ENCODE data around the gene SLX4.
"Not testable (repeated sequence)": the region's sequence is repeated elsewhere in the genome, so short reads cannot be mapped to it uniquely, and the experiment has no call there.

SLX4 gene, protein sequence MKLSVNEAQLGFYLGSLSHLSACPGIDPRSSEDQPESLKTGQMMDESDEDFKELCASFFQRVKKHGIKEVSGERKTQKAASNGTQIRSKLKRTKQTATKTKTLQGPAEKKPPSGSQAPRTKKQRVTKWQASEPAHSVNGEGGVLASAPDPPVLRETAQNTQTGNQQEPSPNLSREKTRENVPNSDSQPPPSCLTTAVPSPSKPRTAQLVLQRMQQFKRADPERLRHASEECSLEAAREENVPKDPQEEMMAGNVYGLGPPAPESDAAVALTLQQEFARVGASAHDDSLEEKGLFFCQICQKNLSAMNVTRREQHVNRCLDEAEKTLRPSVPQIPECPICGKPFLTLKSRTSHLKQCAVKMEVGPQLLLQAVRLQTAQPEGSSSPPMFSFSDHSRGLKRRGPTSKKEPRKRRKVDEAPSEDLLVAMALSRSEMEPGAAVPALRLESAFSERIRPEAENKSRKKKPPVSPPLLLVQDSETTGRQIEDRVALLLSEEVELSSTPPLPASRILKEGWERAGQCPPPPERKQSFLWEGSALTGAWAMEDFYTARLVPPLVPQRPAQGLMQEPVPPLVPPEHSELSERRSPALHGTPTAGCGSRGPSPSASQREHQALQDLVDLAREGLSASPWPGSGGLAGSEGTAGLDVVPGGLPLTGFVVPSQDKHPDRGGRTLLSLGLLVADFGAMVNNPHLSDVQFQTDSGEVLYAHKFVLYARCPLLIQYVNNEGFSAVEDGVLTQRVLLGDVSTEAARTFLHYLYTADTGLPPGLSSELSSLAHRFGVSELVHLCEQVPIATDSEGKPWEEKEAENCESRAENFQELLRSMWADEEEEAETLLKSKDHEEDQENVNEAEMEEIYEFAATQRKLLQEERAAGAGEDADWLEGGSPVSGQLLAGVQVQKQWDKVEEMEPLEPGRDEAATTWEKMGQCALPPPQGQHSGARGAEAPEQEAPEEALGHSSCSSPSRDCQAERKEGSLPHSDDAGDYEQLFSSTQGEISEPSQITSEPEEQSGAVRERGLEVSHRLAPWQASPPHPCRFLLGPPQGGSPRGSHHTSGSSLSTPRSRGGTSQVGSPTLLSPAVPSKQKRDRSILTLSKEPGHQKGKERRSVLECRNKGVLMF (N-terminal part only)

DNA sequence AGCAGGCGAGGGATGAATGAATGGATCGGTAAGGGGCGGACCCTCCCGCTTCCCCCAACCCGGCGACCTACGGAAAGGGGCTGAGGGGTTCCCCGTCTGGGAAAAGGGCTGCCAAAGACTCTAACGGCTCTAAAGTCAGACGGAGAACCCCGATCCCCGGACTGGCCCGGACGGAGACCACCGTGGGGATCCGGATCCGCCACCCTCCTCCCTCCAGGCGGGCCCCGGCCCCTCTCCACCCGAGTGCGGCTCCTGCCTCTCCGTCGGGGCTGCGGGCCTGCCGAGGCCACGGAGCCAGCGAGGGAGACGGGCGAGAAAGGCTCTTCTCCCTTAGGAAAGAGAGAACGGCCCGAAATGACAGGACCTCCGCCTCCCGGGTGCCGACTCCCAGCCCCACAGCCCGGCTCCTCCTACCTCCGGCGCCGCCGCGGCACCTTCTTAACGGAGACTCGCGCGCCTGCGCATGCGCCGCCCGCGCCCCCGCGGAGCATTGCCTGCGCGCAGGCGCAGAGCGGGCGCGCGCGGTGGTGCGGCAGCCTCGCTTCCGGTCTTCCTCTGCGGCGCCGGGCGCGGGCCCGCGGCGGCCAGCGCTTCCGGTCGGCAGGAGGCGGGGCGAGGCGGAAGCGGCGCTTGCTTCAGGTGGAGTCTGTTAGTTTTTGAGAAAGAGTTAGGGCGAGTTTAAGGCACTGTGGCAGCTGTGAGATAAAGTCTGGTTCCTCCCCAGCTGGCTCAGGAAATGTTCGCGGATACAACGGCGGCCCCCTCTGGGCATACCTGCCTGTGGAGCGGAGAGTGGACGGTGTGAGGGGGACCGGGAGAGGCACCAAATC lies at the start of gene SLX4:
TSS of gene SLX4 (minus strand) at position 461 of the 830 bp plus-strand sequence. CDS start 2,642 bp downstream, outside the sequence.
- Mint-ChIP-seq H3K36me3 (ENCODE audit: low read depth) (peaks cover 30% of the 10 kb centered on the region), H3K27ac (peak within 1 kb of the TSS; percentile 85), H3K27me3 (no peaks in the 10 kb centered on the region), H3K9me3 (no peaks in the 10 kb centered on the region), H3K4me1 (ENCODE audit: low read depth) (peaks cover 52% of the 10 kb centered on the region), H3K4me3 (peak within 1 kb of the TSS; percentile 96)
- intact Hi-C loops (cut with micrococcal nuclease) = loop anchor here (10.0 kb wide), 1 partner anchor 87 kb away; no protein-coding TSS in a partner anchor

DNA sequence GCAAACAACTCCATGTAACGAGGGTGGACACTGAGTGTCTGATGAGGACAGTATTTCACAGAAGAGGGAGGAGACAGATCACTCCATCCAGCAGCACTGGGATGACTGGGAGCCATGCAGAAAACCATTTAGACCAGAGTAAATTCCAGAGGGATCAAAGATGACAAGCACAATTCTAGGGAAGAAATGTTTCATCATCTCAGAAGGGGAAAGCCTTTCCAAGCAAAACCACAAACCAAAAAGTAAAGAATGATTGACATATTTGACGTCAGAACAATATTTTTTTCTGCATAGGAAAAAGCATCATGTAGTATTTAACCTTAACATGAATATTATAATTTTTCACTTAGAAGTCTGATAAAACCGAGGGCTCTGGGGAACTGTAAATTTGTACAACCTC lies 47.8 kb upstream of the SLX4 start:
- Mint-ChIP-seq H3K4me3 (no peak overlapping the region), H3K27me3 (no peaks in the 10 kb centered on the region), H3K4me1 (ENCODE audit: low read depth) (peaks cover 12% of the 10 kb centered on the region), H3K36me3 (ENCODE audit: low read depth) (peaks cover 100% of the 10 kb centered on the region), H3K9me3 (no peaks in the 10 kb centered on the region), H3K27ac (peak overlapping the region; percentile 3)
- intact Hi-C loops (cut with micrococcal nuclease) = no loop called here

DNA sequence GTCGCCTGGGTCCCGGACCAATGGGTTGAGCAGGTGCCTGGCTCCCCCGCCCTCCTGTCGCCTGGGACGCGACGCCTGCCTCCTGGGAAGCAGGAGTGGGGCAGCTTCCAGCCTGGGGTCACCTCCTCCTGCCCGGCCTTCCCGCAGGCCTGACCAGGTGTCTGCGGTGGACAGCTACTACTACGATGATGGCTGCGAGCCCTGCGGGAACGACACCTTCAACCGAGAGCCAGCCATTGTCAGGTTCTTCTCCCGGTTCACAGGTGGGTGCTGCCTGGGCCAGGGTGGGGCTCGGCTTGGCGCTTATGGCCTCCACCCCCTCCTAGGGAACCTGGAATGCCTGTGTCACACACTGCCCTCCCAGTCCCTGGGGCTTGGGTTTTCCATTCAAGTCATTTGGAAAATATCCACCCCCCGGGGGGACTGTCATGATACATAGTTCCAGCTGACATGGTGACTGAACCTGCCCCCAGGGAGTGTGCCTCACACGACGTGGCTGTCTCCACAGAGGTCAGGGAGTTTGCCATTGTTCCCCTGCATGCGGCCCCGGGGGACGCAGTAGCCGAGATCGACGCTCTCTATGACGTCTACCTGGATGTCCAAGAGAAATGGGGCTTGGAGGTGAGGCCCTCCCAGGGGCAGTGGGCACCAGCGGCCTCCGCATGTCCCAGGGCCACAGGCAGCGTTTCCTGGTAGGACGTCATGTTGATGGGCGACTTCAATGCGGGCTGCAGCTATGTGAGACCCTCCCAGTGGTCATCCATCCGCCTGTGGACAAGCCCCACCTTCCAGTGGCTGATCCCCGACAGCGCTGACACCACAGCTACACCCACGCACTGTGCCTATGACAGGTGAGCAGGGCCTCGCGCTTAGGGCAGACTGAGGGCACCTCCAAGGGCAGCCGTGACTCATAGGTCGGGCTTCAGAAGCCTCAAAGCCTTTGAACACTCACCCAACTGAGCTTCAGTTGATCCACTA lies 45.4 kb upstream of the SLX4 start:
- Mint-ChIP-seq H3K27me3 (no peaks in the 10 kb centered on the region), H3K27ac (no peak overlapping the region), H3K4me1 (ENCODE audit: low read depth) (peaks cover 27% of the 10 kb centered on the region), H3K36me3 (ENCODE audit: low read depth) (peaks cover 95% of the 10 kb centered on the region), H3K4me3 (no peak overlapping the region), H3K9me3 (no peaks in the 10 kb centered on the region)
- intact Hi-C loops (cut with micrococcal nuclease) = no loop called here

DNA sequence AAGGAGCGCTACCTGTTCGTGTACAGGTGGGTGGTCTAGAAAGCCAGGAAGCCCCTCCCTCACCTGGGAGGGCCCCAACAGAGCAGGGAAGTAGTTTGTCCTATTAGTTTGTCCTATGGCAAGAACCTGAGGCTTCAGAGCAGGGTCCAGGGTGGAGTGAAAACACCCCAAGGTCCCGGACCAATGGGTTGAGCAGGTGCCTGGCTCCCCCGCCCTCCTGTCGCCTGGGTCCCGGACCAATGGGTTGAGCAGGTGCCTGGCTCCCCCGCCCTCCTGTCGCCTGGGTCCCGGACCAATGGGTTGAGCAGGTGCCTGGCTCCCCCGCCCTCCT lies 44.7 kb upstream of the SLX4 start:
- H3K27me3 Mint-ChIP-seq; H3K27ac Mint-ChIP-seq; H3K9me3 Mint-ChIP-seq; H3K4me3 Mint-ChIP-seq; intact Hi-C loops (cut with micrococcal nuclease): not testable (repeated sequence)
- peaks cover 33% of the 10 kb centered on the region for H3K4me1 Mint-ChIP-seq (ENCODE audit: low read depth)
- H3K36me3 Mint-ChIP-seq (ENCODE audit: low read depth) = peaks cover 95% of the 10 kb centered on the region

DNA sequence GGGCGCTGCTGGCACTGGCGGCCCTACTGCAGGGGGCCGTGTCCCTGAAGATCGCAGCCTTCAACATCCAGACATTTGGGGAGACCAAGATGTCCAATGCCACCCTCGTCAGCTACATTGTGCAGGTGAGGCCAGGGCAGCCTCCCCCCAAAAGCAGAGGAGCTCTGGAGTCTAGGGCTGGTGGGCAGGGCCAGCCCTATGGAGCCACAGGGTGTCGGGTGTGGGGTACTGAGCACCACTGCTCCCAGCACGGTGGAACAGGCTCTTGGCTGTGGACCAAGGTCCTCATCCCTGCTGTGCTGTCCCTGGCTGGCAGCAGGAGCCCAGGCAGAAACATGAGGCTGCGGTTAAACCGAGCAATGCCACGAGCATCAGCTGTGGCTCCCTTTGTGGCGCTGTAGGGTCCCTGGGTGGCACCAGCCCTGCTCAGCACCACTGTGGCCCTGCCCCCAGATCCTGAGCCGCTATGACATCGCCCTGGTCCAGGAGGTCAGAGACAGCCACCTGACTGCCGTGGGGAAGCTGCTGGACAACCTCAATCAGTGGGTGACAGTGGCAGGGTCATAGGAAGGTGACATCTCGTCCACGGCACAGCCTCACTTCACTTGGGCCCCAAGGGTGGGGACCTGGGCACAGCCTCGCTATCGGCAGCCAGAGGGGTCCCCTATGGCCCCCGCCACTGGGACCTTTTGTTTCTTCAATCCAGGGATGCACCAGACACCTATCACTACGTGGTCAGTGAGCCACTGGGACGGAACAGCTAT lies 44.2 kb upstream of the SLX4 start:
- no peaks in the 10 kb centered on the region for H3K9me3 Mint-ChIP-seq
- peaks cover 95% of the 10 kb centered on the region for H3K36me3 Mint-ChIP-seq (ENCODE audit: low read depth)
- peaks cover 36% of the 10 kb centered on the region for H3K4me1 Mint-ChIP-seq (ENCODE audit: low read depth)
- no peak overlapping the region for H3K4me3 Mint-ChIP-seq
- intact Hi-C loops (cut with micrococcal nuclease) = no loop called here
- H3K27me3 Mint-ChIP-seq = no peaks in the 10 kb centered on the region
- H3K27ac Mint-ChIP-seq = no peak overlapping the region

DNA sequence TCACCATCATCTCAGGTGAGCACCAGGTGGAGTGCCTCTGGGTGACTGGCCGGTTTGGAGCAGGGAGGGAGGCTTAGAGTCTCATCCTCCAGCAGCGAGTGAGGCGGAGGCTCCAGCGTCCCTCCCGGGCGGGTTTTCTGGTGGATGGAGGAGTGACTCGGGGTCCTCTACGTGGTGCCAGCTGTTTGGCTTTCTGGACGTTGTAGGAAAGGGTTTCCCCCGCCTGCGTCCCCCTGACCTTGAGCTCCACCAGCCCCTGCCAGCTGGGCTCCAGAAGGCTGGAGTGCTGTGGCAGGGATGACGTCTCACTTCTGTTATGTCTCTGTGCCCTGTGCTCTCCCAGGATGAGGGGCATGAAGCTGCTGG lies 43.6 kb upstream of the SLX4 start:
- Mint-ChIP-seq H3K9me3 (no peaks in the 10 kb centered on the region), H3K4me3 (no peak overlapping the region), H3K36me3 (ENCODE audit: low read depth) (peaks cover 89% of the 10 kb centered on the region), H3K27ac (no peak overlapping the region), H3K4me1 (ENCODE audit: low read depth) (peaks cover 36% of the 10 kb centered on the region), H3K27me3 (no peaks in the 10 kb centered on the region)
- intact Hi-C loops (cut with micrococcal nuclease) = no loop called here

DNA sequence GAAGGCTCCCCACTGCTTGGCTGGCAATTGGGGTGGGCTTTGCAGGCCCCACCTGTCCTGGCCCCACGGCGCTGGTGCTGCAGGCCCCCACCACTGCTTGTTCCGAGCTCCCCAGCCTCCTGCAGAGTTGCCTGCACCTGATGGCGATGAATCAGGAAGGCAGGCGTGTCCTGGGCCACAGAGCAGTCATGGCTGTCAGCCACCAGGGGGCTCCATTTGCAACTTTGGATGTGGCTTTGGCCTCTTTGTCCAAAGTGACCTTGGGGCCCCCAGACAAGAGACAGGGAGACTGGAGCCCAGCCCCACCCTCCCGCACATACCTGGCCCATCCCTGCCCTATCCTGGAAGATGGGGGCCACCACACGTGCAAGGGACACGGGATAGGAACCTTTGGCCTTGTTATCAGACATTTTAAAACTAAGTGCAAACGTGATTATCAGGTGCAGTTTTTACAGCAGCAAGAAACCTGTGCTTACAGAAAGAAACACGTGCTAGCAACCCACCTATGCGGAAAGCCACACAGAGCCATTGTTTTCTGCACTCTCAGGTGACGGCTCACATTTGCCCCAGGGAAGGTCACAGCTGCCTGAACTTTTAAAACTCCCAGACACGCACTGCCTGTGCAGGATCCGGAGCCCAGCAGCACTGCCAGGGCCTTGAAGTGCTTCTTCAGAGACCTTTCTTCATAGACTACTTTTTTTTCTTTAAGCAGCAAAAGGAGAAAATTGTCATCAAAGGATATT lies 43.0 kb upstream of the SLX4 start, which contains the start of gene DNASE1:
TSS of gene DNASE1 (plus strand) at position 443 of the 743 bp plus-strand sequence. CDS start 683 bp downstream, outside the sequence.
- Mint-ChIP-seq H3K9me3 (no peaks in the 10 kb centered on the region), H3K4me3 (no peak within 1 kb of the TSS), H3K36me3 (ENCODE audit: low read depth) (peaks cover 87% of the 10 kb centered on the region), H3K27me3 (no peaks in the 10 kb centered on the region), H3K27ac (no peak within 1 kb of the TSS), H3K4me1 (ENCODE audit: low read depth) (peaks cover 31% of the 10 kb centered on the region)
- intact Hi-C loops (cut with micrococcal nuclease) = no loop called here

DNA sequence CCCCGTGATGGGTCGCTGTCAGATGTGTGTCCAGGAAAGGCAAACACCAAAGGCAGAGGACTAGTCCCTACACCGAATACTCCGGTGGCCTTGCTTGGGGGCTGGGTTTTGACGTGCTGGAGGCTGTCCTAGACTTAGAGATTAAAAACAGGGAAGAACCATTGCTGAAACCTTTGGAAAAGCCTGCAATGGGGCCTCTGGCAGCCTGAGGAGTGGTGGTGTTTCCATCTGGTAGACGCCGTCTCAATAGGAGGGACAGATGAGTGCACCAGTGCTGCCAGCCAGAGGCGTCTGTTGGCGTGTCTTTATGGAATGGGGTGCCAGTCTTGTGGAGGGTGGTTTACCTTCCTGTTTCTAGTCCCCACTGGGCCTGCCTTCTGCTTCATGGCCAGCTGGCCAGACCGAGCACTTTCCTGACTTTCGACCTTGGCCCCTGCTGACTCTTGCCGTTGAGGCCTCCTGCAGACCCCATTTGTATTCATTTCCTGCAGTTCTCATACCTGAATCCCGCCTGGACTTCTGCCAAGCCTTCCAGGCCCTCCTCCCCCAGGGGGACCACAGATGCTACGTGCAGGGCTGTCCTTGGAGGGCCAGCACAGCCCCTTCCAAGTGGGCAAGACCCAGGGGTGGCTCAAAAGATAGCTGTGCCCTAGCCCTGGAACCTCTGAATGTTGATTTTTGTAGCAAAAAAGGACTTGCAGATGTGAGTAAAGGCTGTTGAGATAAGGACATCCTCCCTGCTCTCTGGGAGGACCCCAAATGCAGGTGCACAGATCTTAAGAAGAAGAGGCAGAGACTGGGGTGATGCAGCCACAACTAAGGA lies 41.2 kb upstream of the SLX4 start:
- Mint-ChIP-seq H3K4me3 (no peak overlapping the region), H3K36me3 (ENCODE audit: low read depth) (peaks cover 70% of the 10 kb centered on the region), H3K27me3 (no peaks in the 10 kb centered on the region), H3K9me3 (no peaks in the 10 kb centered on the region), H3K4me1 (ENCODE audit: low read depth) (peaks cover 26% of the 10 kb centered on the region), H3K27ac (peak overlapping the region; percentile 75)
- intact Hi-C loops (cut with micrococcal nuclease) = no loop called here

DNA sequence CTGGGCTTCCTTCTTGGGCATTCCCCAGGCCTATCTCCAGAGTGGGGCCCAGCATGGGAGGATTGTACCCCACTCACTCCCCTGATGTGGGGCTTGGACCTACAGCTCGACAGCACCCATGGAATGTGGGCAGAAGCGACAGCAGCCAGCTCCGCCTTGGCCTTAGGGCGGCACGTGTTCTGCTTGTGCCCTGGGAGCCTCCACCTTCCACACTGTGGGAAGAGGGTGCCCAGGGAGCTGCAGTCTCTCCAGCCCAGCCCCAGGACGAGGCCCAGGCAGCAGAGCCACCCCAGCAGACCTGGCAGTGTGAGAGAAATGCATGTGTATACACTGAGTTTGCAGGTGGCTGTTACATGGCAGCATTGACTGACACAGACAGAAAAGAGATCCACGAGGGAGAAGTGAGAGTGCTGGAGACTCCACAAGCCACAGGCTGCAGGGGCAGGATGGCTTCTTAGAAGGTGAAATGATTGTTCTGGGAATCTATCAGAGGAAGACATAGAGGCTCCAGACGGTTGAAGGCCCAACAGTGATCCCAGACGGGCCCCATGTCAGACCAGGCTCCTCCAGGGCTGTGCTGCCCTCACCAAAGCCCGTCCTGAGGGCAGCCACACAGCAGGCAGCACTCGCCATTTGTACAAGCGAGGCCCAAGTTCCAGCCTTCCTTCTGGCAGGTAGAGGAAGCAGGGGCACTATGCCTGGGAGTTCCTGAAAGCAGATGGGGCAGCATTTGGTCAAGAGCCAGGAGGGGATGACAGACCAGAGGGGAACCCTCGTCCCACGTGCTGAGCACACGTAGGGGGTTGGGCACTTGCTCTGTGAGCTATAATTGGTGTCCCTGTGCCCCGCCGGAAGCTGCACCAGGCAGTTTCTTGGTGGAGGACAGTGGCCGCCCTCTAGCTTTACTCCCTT lies 40.3 kb upstream of the SLX4 start:
- no peaks in the 10 kb centered on the region for H3K9me3 Mint-ChIP-seq
- intact Hi-C loops (cut with micrococcal nuclease) = no loop called here
- peak overlapping the region; percentile 75 for H3K27ac Mint-ChIP-seq
- H3K4me3 Mint-ChIP-seq = no peak overlapping the region
- no peaks in the 10 kb centered on the region for H3K27me3 Mint-ChIP-seq
- peaks cover 62% of the 10 kb centered on the region for H3K36me3 Mint-ChIP-seq (ENCODE audit: low read depth)
- H3K4me1 Mint-ChIP-seq (ENCODE audit: low read depth) = peaks cover 26% of the 10 kb centered on the region

DNA sequence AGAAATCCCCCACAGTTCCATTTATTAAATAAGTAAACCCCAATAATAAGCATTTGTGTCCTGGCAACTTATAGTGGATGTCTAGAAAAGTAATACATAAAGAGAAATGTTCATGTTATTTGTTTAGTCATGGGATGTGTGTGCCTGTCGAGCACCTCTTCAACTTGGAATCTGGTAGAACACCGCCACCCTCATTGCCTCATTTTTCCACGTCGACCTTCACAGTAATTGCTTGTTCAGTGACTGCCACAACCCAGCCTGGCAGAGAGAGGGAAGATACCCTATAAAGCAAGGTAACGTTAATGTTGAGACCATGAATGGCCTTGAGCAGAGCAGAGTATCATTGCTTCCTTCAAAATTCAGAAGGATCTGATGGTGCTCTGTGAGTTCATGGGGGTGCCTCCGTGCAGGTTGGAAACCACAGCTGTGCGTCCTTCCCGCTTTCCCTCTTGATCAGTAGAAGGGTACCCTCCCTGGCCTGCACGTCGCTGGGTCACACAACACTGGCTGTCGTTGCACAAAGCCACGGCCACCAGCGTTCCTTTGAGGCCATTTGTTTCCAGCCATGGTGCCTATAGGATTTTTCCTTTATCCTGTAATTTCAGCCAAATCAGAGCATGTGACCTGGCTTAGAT lies 39.3 kb upstream of the SLX4 start:
- Mint-ChIP-seq H3K27ac (peak overlapping the region; percentile 75), H3K36me3 (ENCODE audit: low read depth) (peaks cover 61% of the 10 kb centered on the region), H3K27me3 (no peaks in the 10 kb centered on the region), H3K4me3 (no peak overlapping the region), H3K4me1 (ENCODE audit: low read depth) (peaks cover 26% of the 10 kb centered on the region), H3K9me3 (no peaks in the 10 kb centered on the region)
- intact Hi-C loops (cut with micrococcal nuclease) = no loop called here

Measured in dendritic cell treated with granulocyte-macrophage colony-stimulating factor and Interleukin-4, amounts not matched to agents 40 ng/mL and 50 ng/mL, for 4 days (primary cell).